Activated T-helper 1 cell treated with anti-CD3 and anti-CD28 coated beads, Interleukin-12 subunit alpha, Interleukin-12 subunit beta, Interleukin-2, Interleukin-4 antibody, amounts not matched to agents 30 ng/mL and 10 ng/mL and 1 ng/mL, durations not matched to agents 14 hours and 24 hours and 36 hours (primary cell): Measurements from ENCODE around the gene TBC1D5. TPM values are rescaled to one million over a fixed set of nuclear protein-coding genes. Genes with fewer than 3 reads are reported as not detected.
"Not testable (repeated sequence)": the region's sequence is repeated elsewhere in the genome, so short reads cannot be mapped to it uniquely, and the experiment has no call there.

Source experiments
- DNase-seq: peaks from one replicate; pipeline ENCODE4 v3.0.0; 2021; ENCODE audit warnings: low spot score
- H3K27ac Mint-ChIP-seq: one replicate; pipeline ENCODE4 v1.8.0; 2021; ENCODE audit warnings: mild to moderate bottlenecking, mixed read lengths
- H3K27me3 Mint-ChIP-seq: one replicate; pipeline ENCODE4 v1.8.0; 2022; ENCODE audit warnings: mild to moderate bottlenecking, moderate library complexity, mixed read lengths; ENCODE audit not compliant: insufficient read depth
- H3K36me3 Mint-ChIP-seq: one replicate; pipeline ENCODE4 v1.8.0; 2021; ENCODE audit warnings: low read depth, mixed read lengths
- H3K4me1 Mint-ChIP-seq: one replicate; pipeline ENCODE4 v1.8.0; 2021; ENCODE audit warnings: low read depth, mixed read lengths
- H3K4me3 Mint-ChIP-seq: one replicate; pipeline ENCODE4 v1.8.0; 2021; ENCODE audit warnings: mild to moderate bottlenecking, moderate library complexity, mixed read lengths
- H3K9me3 Mint-ChIP-seq: one replicate; pipeline ENCODE4 v1.8.0; 2021; ENCODE audit warnings: mixed read lengths
- intact Hi-C: fragments of 100-400 bp; cut with micrococcal nuclease; formaldehyde crosslinking; loops from one replicate; pipeline ENCODE4 v1.15.1; 2024
- total RNA-seq: library from RNA; stranded (reverse); gene quantifications from 2 replicates; pipeline ENCODE4 v1.2.3, GENCODE V29; 2022

TBC1D5 gene
- total RNA-seq, 1 donor from 2014 or later = 31.4 TPM

DNA sequence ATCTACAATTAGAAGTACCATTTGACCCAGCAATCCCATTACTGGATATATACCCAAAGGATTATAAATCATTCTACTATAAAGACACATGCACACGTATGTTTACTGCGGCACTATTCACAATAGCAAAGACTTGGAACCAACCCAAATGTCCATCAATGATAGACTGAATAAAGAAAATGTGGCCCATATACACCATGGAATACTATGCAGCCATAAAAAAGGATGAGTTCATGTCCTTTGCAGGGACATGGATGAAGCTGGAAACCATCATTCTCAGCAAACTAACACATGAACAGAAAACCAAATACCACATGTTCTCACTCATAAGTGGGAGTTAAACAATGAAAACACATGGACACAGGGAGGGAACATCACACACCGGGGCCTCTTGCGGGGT is 92.7 kb downstream of the TBC1D5 start:
- DNase-seq, H3K4me1 Mint-ChIP-seq, H3K27ac Mint-ChIP-seq, H3K4me3 Mint-ChIP-seq, H3K9me3 Mint-ChIP-seq, H3K27me3 Mint-ChIP-seq, H3K36me3 Mint-ChIP-seq: not testable (repeated sequence)
- intact Hi-C loops = loop anchor here (10.0 kb wide), 1 partner anchor 1335 kb away; no protein-coding TSS in a partner anchor

DNA sequence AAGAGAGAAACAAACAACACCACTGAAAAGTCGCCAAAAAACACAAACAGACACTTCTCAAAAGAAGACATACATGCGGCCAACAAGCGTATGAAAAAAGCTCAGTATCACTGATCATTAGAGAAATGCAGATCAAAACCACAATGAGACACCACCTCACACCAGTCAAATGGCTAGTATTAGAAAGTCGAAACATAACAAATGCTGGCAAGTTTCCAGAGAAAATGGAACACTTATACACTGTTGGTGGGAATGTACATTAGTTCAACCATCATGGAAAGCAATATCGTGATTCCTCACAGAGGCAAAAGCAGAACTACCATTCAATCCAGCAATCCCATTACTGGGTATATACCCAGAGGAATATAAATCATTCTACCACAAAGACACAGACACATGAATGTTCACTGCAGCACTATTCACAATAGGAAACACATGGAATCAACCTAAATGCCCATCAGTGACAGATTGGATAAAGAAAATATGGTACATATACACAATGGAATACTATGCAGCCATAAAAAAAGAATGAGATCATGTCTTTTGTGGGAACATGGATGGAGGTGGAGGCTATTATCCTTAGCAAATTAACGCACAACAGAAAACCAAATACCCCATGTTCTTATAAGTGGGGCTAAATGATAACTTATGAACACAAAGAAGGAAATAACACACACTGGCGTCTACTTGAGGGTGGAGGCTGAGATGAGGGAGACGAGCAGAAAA is 93.6 kb downstream of the TBC1D5 start:
- intact Hi-C loops = loop anchor here (10.0 kb wide), 1 partner anchor 1336 kb away; no protein-coding TSS in a partner anchor
- not testable (repeated sequence) for H3K9me3 Mint-ChIP-seq, H3K27me3 Mint-ChIP-seq, H3K4me1 Mint-ChIP-seq, H3K4me3 Mint-ChIP-seq, DNase-seq, H3K36me3 Mint-ChIP-seq, H3K27ac Mint-ChIP-seq

DNA sequence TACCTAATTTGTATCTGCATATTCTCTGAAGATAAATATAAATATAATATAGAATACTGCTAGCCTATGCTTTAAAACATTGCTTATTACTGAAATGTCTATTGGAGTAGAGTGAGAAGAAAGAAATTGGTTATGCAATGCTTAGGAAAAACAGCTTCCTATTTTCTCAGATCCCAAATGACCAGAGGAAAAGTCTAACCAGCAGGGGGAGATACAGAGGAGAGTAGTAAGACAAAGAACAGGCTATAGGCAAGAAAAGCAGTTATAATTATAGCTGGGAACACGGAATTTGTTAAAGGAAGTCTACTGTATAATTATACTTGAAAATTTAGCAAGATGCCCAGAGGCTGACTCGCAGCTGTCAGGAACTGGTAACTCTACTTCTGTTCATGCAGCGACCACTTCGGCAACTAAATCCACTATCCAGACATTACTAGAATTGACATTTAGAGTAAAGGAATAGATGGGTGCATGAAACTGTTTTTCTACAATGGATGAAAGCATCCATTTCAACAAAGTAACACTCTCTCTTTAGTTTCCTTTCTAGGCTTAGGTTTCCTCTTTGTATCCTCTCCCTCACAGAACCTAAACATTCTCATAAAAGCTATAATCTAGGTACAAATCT is 97.2 kb downstream of the TBC1D5 start:
- Mint-ChIP-seq H3K9me3 (no peaks in the 10 kb centered on the region), H3K4me3 (no peak overlapping the region), H3K36me3 (peaks cover 2% of the 10 kb centered on the region), H3K27ac (no peak overlapping the region), H3K27me3 (no peaks in the 10 kb centered on the region), H3K4me1 (no peaks in the 10 kb centered on the region)
- DNase-seq = no peak
- intact Hi-C loops = loop anchor here (1.0 to 10.0 kb wide), 3 partner anchors 98 to 1340 kb away; partner anchors contain the start of gene TBC1D5

DNA sequence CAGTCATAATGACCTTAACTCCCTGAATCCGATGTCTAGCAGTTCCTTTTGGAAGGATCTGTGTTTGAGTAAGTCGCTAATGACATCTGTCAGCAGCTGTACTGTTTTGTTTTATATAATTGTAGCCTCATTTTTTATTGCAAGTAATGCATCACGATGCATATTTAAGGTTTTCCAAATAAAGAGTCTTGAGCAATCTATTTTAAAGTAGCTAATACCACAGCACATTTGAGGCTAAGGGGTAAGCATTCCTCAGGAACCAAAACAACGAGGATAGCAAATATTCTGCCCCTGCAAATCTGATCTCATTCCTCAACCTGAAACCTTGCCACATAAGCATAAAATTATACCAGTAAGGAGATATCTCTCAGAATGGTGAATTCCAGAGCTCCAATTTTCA is 98.7 kb downstream of the TBC1D5 start:
- no peak for DNase-seq
- Mint-ChIP-seq H3K4me1 (peaks cover 6% of the 10 kb centered on the region), H3K4me3 (no peak overlapping the region), H3K27me3 (no peaks in the 10 kb centered on the region), H3K27ac (no peak overlapping the region), H3K9me3 (no peaks in the 10 kb centered on the region), H3K36me3 (no peaks in the 10 kb centered on the region)
- intact Hi-C loops = loop anchor here (2.0 to 10.0 kb wide), 3 partner anchors 34 to 1341 kb away; partner anchors contain the start of gene TBC1D5

DNA sequence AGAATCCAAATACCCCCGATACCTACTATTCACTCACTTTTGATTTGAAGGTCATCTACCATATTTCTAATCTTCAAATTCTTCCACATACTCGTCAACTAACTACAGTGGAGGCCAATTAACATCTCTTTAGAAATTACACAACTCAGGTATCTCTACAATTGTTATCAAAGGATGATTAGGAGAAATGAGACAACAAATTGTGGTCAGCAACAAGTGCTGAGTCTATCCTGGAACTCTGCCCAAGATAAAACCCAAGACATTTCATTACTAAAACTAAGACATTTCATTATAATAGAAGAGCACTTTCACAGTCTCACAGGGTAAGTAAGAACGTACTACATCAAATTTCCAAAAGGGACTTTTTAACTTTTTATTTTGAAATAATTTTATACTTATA is 100.0 kb downstream of the TBC1D5 start:
- no peak overlapping the region for H3K4me3 Mint-ChIP-seq
- H3K9me3 Mint-ChIP-seq = no peaks in the 10 kb centered on the region
- peaks cover 6% of the 10 kb centered on the region for H3K4me1 Mint-ChIP-seq
- no peaks in the 10 kb centered on the region for H3K36me3 Mint-ChIP-seq
- no peaks in the 10 kb centered on the region for H3K27me3 Mint-ChIP-seq
- no peak overlapping the region for H3K27ac Mint-ChIP-seq
- intact Hi-C loops = loop anchor here (5.0 to 10.0 kb wide), 2 partner anchors 35 to 1342 kb away; no protein-coding TSS in a partner anchor
- DNase-seq = no peak

DNA sequence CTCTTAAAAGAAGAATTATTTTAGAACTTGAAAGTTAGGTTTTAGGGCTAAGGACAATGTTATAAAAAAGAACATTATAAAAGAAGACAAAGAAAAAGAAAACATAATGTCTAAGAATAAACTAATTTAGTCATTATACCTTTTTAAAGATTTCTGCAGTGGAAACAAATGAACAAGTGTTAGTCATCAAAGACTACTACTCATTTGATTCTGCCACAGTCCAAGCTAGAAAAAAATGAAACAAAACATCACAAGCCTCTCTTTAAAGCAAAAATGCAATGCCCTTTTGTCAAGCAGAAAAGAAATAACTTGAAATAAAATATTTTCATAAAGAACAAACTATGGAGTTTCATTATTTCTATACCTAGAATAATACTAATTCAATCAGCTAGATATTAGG is 102.0 kb downstream of the TBC1D5 start:
- no peaks in the 10 kb centered on the region for H3K36me3 Mint-ChIP-seq
- intact Hi-C loops = loop anchor here (5.0 to 10.0 kb wide), 2 partner anchors 37 to 1344 kb away; no protein-coding TSS in a partner anchor
- no peak overlapping the region for H3K4me3 Mint-ChIP-seq
- H3K27me3 Mint-ChIP-seq = no peaks in the 10 kb centered on the region
- H3K9me3 Mint-ChIP-seq = no peaks in the 10 kb centered on the region
- H3K4me1 Mint-ChIP-seq = peaks cover 8% of the 10 kb centered on the region
- DNase-seq = no peak
- no peak overlapping the region for H3K27ac Mint-ChIP-seq

DNA sequence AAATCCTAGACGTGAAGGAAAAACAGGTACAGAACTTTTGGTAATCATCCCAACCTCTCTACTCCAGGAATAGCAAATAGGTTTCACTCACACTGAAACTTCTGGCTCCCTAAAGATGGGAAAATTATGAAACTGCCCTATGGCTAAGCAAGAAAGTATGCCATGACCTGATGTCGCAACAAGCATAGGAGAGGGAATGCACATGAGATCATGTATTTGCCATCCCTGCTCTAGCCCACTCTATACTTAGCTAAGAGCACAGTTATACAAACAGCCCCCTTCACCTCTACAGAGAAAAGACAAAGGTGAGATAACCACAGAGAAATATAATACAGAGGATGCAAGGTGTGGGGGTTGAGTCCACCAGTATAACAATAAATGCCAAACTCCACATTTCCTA is 102.7 kb downstream of the TBC1D5 start:
- Mint-ChIP-seq H3K4me1 (peaks cover 12% of the 10 kb centered on the region), H3K27ac (no peak overlapping the region), H3K9me3 (no peaks in the 10 kb centered on the region), H3K36me3 (no peaks in the 10 kb centered on the region), H3K4me3 (no peak overlapping the region), H3K27me3 (no peaks in the 10 kb centered on the region)
- intact Hi-C loops = loop anchor here (5.0 to 10.0 kb wide), 2 partner anchors 38 to 1345 kb away; no protein-coding TSS in a partner anchor
- no peak for DNase-seq

DNA sequence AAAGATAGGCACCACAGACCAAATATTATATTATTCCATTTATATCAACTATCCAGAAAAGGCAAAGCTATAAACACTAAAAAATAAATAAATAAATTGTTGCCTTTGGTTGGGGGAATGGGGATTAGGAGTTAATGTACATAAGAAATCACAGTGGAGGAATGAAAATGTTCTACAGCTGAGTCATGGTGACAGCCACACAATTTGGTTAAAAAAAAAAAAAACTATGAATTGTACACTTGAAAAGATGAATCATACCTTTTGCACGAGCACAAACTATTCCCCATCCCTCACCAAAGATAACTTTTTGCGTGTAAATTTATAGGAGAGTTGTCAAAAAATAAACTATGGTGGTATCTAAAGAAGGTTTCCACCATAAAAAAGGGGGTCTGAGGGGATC is 103.2 kb downstream of the TBC1D5 start:
- H3K27ac Mint-ChIP-seq = no peak overlapping the region
- intact Hi-C loops = no loop called here
- H3K4me1 Mint-ChIP-seq = peaks cover 12% of the 10 kb centered on the region
- no peaks in the 10 kb centered on the region for H3K9me3 Mint-ChIP-seq
- no peaks in the 10 kb centered on the region for H3K36me3 Mint-ChIP-seq
- no peak for DNase-seq
- H3K27me3 Mint-ChIP-seq = no peaks in the 10 kb centered on the region
- H3K4me3 Mint-ChIP-seq = no peak overlapping the region

DNA sequence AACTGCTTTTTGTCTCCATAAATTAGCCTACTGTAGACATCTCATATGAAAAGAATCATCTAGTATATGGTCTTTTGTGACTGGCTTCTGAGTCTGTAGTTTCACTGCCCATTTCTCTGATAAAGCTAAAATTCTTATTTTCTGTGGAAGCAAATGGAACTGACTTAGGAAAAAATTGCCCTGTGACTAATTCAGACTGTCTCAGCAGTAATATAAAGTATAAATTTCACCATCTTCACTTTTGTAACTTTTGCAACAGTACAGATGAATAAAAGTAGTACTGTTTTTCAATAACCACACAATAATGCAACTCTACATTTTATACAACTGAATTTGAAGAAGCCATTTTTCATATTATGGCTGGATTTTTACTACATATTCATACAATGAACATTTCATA is 104.1 kb downstream of the TBC1D5 start:
- Mint-ChIP-seq H3K27ac (no peak overlapping the region), H3K4me1 (peaks cover 12% of the 10 kb centered on the region), H3K27me3 (no peaks in the 10 kb centered on the region), H3K9me3 (no peaks in the 10 kb centered on the region), H3K4me3 (no peak overlapping the region), H3K36me3 (no peaks in the 10 kb centered on the region)
- intact Hi-C loops = no loop called here
- DNase-seq = no peak

DNA sequence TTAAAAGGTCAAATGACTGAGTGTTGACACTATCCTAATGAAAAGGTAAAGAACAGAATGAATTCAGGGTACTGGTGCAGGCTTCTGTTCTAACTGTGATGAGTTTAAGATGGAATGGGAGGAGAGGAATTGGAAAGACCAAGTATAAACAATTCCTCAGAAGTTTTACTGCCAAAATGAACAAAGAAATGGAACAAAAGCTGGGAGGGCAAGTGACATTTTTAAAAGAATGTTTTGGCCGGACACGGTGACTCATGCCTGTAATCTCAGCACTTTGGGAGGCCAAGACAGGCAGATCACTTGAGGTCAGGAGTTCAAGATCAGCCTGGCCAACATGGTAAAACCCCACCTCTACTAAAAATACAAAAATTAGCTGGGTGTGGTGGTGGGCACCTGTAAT is 106.8 kb downstream of the TBC1D5 start:
- H3K36me3 Mint-ChIP-seq, H3K9me3 Mint-ChIP-seq, DNase-seq, H3K27ac Mint-ChIP-seq, H3K27me3 Mint-ChIP-seq, intact Hi-C loops, H3K4me3 Mint-ChIP-seq: not testable (repeated sequence)
- peaks cover 18% of the 10 kb centered on the region for H3K4me1 Mint-ChIP-seq

DNA sequence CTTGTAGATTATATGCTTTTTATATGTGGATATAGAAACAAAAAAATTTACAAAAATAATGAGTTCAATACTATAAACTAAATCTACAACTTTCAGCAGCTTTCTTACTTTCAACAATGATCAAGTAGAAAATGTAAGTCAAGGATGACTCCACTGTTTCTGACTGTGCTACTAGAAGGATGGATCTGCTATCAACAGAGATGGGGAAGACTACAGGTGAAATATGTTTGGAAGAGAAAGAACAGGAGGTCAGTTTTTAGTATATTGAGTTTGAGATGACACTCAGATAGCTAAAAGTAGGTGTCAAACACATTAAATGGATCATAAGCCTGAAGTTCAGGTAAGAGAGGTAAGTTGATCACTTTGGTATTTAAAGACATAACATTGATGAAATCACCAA is 107.5 kb downstream of the TBC1D5 start:
- H3K4me3 Mint-ChIP-seq = no peak overlapping the region
- peaks cover 18% of the 10 kb centered on the region for H3K4me1 Mint-ChIP-seq
- H3K36me3 Mint-ChIP-seq = no peaks in the 10 kb centered on the region
- H3K27ac Mint-ChIP-seq = no peak overlapping the region
- intact Hi-C loops = no loop called here
- H3K27me3 Mint-ChIP-seq = no peaks in the 10 kb centered on the region
- DNase-seq = no peak
- no peaks in the 10 kb centered on the region for H3K9me3 Mint-ChIP-seq

DNA sequence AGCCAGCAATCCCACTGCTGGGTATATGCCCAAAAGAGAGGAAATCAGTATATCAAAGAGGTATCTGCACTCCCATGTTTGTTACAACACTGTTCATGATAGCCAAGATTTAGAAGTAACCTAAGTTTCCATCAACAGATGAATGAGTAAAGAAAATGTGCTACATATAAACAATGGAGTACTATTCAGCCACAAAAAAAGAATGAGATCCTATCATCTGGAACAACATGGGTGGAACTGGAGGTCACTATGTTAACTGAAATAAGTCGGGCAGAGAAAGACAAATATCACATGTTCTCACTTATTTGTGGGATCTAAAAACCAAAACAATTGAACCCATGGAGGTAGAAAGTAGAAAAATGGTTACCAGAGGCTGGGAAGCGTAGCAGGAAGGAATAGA is 108.2 kb downstream of the TBC1D5 start:
- DNase-seq = no peak
- Mint-ChIP-seq H3K4me1 (peaks cover 12% of the 10 kb centered on the region), H3K4me3 (no peak overlapping the region), H3K27me3 (no peaks in the 10 kb centered on the region), H3K36me3 (no peaks in the 10 kb centered on the region), H3K27ac (no peak overlapping the region), H3K9me3 (no peaks in the 10 kb centered on the region)
- intact Hi-C loops = no loop called here

DNA sequence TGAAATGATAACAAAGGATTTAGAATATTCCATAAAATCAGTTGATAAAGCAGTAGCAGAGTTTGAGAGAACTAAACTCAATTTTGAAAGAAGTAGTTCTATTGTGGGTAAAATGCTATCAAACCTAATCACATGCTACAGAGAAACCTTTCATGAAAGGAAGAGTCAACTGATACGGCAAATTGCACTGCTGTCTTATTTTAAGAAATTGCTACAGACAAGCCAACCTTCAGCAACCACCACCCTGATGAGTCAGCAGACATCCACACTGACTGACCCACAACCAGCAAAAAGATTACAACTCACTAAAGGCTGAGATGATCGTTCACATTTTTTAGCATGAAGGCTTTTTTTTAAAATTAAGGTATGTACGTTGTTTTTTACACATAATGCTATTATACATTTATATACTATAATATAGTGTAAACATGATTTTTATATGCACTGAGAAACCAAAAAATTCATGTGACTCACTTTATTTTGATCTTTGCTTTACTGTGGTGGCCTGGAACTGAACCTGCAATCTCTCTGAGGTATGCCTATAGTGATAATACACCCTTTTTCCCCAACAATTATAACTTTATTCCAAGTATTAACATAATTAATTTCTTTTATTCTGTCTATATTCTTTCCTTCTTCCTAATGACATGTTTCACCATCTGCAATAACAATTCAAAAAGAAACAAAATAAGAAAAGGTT is 109.9 kb downstream of the TBC1D5 start:
- H3K27me3 Mint-ChIP-seq = no peaks in the 10 kb centered on the region
- H3K4me1 Mint-ChIP-seq = peaks cover 20% of the 10 kb centered on the region
- intact Hi-C loops = no loop called here
- DNase-seq = no peak
- no peak overlapping the region for H3K4me3 Mint-ChIP-seq
- H3K36me3 Mint-ChIP-seq = no peaks in the 10 kb centered on the region
- no peak overlapping the region for H3K27ac Mint-ChIP-seq
- H3K9me3 Mint-ChIP-seq = no peaks in the 10 kb centered on the region
